IgD-negative memory B cell (primary cell): ENCODE data around the gene LPP. TPM values are rescaled to one million over a fixed set of nuclear protein-coding genes. Genes with fewer than 3 reads are reported as not detected.
"Not testable (repeated sequence)": the region's sequence is repeated elsewhere in the genome, so short reads cannot be mapped to it uniquely, and the experiment has no call there.

Source experiments
- H3K27ac Mint-ChIP-seq, 3 donors: one replicate each; pipeline ENCODE4 v1.8.0; 2020 to 2022; ENCODE audit warnings: mild to moderate bottlenecking in 3 of 3, mixed read lengths in 3 of 3, moderate library complexity in 1 of 3
- H3K27me3 Mint-ChIP-seq: one replicate; pipeline ENCODE4 v1.8.0; 2021; ENCODE audit warnings: mixed read lengths
- H3K36me3 Mint-ChIP-seq: one replicate; pipeline ENCODE4 v1.8.0; 2020; ENCODE audit warnings: mild to moderate bottlenecking, mixed read lengths
- H3K4me1 Mint-ChIP-seq, 3 donors: one replicate each; pipeline ENCODE4 v1.8.0; 2020 to 2022; ENCODE audit warnings: mixed read lengths in 3 of 3, mild to moderate bottlenecking in 1 of 3
- H3K4me3 Mint-ChIP-seq, 4 donors: one replicate each; pipeline ENCODE4 v1.8.0; 2020 to 2022; ENCODE audit warnings: mild to moderate bottlenecking in 4 of 4, mixed read lengths in 4 of 4, moderate library complexity in 3 of 4
- H3K9me3 Mint-ChIP-seq, 3 donors: one replicate each; pipeline ENCODE4 v1.8.0; 2020 to 2021; ENCODE audit warnings: mixed read lengths in 3 of 3, mild to moderate bottlenecking in 1 of 3
- polyA plus RNA-seq: library from polyadenylated mRNA; unstranded; fragments of 300-500 nt; fragmentation: Illumina TruSeq; gene quantifications from one replicate; pipeline ENCODE4 v1.2.3, GENCODE V29; 2021

The LPP gene
- polyA plus RNA-seq, 1 donor from 2014 or later: 29.2 TPM

DNA sequence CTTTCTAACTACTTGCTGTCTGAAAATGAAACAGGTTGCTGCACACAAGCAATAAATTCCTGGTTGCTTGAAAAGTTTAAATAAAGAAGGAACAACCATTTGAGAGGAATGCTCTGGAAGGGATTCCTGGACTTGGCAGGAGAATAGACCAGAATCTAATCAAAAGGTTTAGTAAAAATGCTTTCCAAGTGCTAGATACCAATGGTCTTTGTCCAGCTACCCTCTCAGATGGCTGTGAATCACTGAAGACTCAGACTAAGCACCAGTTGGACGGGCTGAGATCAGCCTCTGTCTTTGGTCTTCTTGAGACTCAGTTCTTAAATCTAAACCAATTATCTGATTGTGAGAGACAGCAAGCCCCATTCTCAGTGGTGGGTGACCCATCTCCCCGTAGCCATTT, 27.7 kb upstream of the LPP start:
- Mint-ChIP-seq H3K36me3 (no peaks in the 10 kb centered on the region), H3K4me3 (no peak overlapping the region)

DNA sequence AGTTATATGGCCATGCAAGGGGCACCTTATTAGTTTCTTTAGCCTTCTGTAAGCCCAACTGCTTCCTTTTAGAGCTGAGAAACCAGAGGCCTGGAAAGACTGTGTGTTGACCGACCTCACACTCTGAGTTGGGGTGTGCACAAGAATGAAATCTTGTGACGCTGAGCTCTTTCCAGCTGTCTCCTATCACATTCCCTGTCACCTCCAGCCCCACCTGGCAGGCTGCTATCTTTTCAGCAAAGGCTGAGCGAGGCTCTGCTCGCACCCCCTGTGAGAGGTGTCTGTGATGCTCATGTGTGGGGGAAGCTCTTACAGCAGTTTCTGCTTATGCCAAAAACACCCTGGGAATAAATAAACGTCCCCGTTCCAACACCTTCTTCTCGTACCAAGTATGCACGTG, 27.0 kb upstream of the LPP start:
- Mint-ChIP-seq H3K36me3 (no peaks in the 10 kb centered on the region), H3K27ac (no peak overlapping the region), H3K4me1 (peaks cover 5 to 14% (median 6%) of the 10 kb centered on the region in 3 donors), H3K9me3 (peaks cover 0 to 3% (median 0%) of the 10 kb centered on the region in 3 donors), H3K4me3 (no peak overlapping the region), H3K27me3 (peaks cover 1% of the 10 kb centered on the region)

More for the DNA sequence above, 27.7 kb upstream of the LPP start:
- Mint-ChIP-seq H3K9me3 (peaks cover 0 to 3% (median 0%) of the 10 kb centered on the region in 3 donors), H3K27ac (no peak overlapping the region), H3K27me3 (peaks cover 1% of the 10 kb centered on the region), H3K4me1 (peaks cover 5 to 14% (median 6%) of the 10 kb centered on the region in 3 donors)

DNA sequence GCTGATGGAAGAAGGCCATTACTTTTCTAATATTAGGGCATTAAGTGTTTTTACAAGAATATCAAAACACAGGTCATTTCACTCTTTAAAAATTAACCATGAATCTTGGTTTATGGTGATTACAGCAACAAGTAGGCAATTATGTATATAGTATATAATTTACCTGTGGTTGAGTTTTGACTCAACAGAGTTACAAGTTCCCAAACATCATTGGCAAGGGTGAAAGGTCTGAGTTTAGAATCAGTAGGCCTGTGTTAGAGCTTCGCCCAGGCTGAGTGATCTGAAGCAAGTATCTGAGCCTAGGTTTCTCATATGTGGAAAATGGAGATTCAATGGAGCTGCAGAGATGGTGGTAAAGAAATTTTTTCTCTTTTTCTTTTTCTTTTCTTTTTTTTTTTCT, 25.1 kb upstream of the LPP start:
- H3K36me3 Mint-ChIP-seq: no peaks in the 10 kb centered on the region
- H3K9me3 Mint-ChIP-seq: peaks cover 0 to 3% (median under 1%) of the 10 kb centered on the region in 3 donors
- H3K4me1 Mint-ChIP-seq: peaks cover 0 to 2% (median 0%) of the 10 kb centered on the region in 3 donors
- no peak overlapping the region for H3K4me3 Mint-ChIP-seq
- H3K27ac Mint-ChIP-seq: no peak overlapping the region
- H3K27me3 Mint-ChIP-seq: peaks cover 1% of the 10 kb centered on the region

DNA sequence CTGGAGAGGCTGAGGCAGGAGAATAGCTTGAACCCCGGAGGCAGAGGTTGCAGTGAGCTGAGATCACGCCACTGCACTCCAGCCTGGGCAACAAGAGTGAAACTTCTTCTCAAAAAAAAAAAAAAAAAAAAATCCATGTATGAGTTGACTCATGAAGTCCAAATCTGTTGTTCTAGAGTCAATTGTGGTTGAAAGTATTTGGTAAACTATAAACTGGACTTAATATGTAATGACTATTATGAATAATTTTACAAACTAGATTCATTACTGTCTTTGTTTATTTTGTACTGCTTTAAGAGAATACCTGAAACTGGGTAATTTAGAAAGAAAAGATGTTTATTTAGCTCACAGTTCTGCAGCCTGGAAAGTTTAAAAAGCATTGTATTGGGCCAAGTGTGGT, 22.9 kb upstream of the LPP start:
- H3K9me3 Mint-ChIP-seq, H3K36me3 Mint-ChIP-seq, H3K4me1 Mint-ChIP-seq, H3K27me3 Mint-ChIP-seq, H3K4me3 Mint-ChIP-seq, H3K27ac Mint-ChIP-seq: not testable (repeated sequence)

DNA sequence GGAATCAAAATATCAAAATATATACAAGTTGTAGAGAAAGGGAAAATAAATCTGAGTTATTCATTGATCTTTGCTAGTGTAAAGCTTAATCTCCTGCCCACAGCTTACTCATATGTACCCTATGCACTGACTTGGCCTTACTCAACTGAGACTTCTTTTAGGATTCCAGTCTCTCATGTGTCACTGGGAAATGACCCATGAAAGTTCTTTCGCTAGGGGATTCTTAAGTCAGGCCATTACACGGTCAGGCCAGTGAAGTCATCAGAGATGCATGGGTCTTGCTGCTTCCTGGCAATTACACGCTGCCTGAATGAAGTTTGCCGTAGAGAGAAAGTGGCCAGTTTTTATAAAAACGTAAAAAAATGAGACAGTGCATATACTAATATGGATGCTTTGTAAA, 20.7 kb upstream of the LPP start:
- Mint-ChIP-seq H3K36me3 (no peaks in the 10 kb centered on the region), H3K9me3 (peaks cover 0 to 4% (median 1%) of the 10 kb centered on the region in 3 donors), H3K4me1 (peaks cover 4 to 14% (median 6%) of the 10 kb centered on the region in 3 donors), H3K27me3 (peaks cover 1% of the 10 kb centered on the region), H3K27ac (no peak overlapping the region), H3K4me3 (no peak overlapping the region)

DNA sequence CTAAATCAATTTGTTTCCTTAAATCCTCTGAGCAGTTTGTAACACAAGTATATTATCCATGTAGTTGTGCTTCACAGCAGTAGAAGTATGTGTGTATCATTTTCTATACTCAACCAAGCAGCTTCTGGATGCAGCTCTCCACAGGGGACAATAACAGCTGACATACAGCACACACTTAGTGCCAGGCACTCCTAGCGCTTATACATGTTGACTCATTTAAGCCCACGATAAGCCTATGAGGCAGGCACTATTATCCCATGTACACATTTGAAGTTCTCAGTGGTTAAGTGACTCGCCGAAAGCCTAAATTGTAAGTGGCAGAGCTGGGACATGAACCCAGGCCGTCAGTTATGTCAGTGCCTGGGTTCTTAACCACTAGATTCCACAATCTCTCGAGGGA, 20.3 kb upstream of the LPP start:
- Mint-ChIP-seq H3K36me3 (no peaks in the 10 kb centered on the region), H3K4me1 (peaks cover 6 to 14% (median 8%) of the 10 kb centered on the region in 3 donors), H3K4me3 (no peak overlapping the region), H3K9me3 (peaks cover 0 to 4% (median 1%) of the 10 kb centered on the region in 3 donors), H3K27ac (no peak overlapping the region), H3K27me3 (peaks cover 1% of the 10 kb centered on the region)

DNA sequence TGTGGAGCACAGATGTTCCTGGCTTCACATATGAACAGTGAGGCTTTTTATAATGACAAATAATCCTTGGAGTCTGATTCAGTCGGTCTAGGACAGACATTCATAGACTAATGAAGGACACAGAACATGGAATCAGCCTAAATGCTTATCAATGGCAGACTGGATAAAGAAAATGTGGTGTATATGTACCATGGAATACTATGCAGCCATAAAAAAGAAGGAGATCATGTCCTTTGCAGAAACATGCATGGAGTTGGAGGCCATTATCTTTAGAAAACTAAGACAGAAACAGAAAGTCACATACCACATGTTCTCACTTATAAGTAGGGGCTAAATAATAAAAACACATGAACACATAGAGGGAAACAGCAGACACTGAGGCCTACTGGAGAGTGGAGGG, 19.9 kb upstream of the LPP start:
- H3K4me1 Mint-ChIP-seq: peaks cover 6 to 15% (median 11%) of the 10 kb centered on the region in 3 donors
- no peak overlapping the region for H3K4me3 Mint-ChIP-seq
- H3K36me3 Mint-ChIP-seq: no peaks in the 10 kb centered on the region
- peaks cover 0 to 4% (median 0%) of the 10 kb centered on the region in 3 donors for H3K9me3 Mint-ChIP-seq
- H3K27ac Mint-ChIP-seq: no peak overlapping the region
- H3K27me3 Mint-ChIP-seq: peaks cover 1% of the 10 kb centered on the region

DNA sequence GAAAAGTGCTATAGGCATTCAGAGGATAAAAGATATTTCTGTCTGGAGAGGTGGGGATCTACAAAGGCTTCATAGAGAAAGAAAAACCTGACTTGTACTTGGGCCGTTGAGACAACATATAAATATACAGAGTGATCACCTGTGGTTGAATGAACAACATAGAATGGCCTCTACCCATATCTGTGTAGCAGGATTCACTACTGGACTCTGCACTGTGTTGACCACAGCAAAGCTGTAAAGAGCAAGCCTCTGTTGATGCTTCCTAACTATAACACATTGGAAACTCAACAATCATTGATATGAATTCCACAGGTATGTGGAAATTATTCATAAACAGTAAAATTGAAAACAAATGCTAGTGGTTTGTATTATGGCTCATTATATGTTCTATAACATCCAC, 19.1 kb upstream of the LPP start:
- H3K27me3 Mint-ChIP-seq: peaks cover 1% of the 10 kb centered on the region
- peaks cover 6 to 15% (median 11%) of the 10 kb centered on the region in 3 donors for H3K4me1 Mint-ChIP-seq
- peaks cover 0 to 4% (median 0%) of the 10 kb centered on the region in 3 donors for H3K9me3 Mint-ChIP-seq

DNA sequence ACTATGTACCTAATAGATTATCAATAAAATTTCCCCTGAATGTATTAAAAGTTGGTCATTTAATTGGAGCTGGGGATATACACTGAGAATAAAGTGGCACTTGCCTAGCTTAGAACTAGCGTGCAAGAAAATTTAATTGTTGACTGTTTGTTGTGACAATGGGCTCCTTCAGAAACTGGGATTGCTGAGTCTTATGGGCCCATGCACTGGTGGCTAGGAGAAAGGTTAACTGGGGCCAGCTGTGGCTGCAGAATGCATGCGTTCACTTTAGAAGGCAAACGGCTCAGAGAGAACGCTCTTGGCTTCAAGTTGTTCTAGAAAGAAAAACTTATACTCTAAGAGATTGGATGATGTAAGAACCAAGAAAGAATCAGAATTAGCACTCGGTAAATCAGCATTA, 18.7 kb upstream of the LPP start:
- H3K9me3 Mint-ChIP-seq: peaks cover 0 to 4% (median 0%) of the 10 kb centered on the region in 3 donors
- H3K36me3 Mint-ChIP-seq: no peaks in the 10 kb centered on the region
- no peak overlapping the region for H3K27ac Mint-ChIP-seq
- H3K4me3 Mint-ChIP-seq: no peak overlapping the region
- H3K4me1 Mint-ChIP-seq: peaks cover 6 to 15% (median 11%) of the 10 kb centered on the region in 3 donors
- peaks cover 1% of the 10 kb centered on the region for H3K27me3 Mint-ChIP-seq

More for the DNA sequence above, 19.1 kb upstream of the LPP start:
- Mint-ChIP-seq H3K36me3 (no peaks in the 10 kb centered on the region), H3K27ac (no peak overlapping the region), H3K4me3 (no peak overlapping the region)

DNA sequence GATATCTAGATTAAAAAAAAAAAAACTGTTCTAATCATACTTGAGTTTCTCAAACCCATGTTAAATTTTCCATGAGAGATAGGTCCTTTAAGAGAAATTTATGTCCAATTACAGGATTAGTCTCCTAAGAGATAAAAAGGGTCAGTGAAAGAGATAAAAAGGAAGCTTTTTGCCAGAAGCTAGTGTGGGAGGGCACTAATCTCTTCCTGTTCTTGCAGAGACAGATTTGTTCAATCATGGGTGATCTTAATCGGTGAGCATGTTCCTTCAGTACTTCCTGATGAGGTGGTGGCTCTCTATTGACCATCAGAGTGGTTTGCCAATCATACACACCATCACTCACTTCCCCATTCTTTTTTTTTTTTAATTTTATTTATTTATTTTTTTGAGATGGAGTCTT, 16.9 kb upstream of the LPP start:
- H3K27ac Mint-ChIP-seq: no peak overlapping the region

DNA sequence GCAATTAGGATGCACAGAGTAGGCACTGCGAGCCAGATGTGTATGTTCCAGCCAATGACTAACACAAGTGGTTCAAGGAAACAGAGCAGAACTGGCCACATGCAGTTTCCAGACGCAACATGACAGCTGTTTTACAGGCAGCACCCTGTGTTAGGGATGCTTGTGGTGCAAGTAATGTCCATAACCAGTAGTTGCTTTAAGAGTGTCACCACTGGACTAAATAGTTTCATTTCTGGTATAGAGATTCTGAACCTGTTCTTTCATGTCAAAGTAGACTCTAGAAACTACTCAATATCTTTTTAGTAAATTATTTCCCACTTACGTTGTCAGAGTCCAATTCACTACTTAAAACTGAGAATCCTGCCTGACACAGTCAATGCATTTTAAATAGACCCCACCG, 14.5 kb upstream of the LPP start:
- H3K9me3 Mint-ChIP-seq: no peaks in the 10 kb centered on the region
- no peak overlapping the region for H3K27ac Mint-ChIP-seq
- no peaks in the 10 kb centered on the region for H3K36me3 Mint-ChIP-seq
- H3K4me1 Mint-ChIP-seq: peaks cover 6 to 16% (median 11%) of the 10 kb centered on the region in 3 donors
- H3K4me3 Mint-ChIP-seq: no peak overlapping the region
- peaks cover 7% of the 10 kb centered on the region for H3K27me3 Mint-ChIP-seq

More for the DNA sequence above, 16.9 kb upstream of the LPP start:
- Mint-ChIP-seq H3K9me3 (peaks cover 0 to 4% (median 0%) of the 10 kb centered on the region in 3 donors), H3K4me3 (no peak overlapping the region), H3K4me1 (peaks cover 6 to 15% (median 11%) of the 10 kb centered on the region in 3 donors), H3K27me3 (no peaks in the 10 kb centered on the region), H3K36me3 (no peaks in the 10 kb centered on the region)

DNA sequence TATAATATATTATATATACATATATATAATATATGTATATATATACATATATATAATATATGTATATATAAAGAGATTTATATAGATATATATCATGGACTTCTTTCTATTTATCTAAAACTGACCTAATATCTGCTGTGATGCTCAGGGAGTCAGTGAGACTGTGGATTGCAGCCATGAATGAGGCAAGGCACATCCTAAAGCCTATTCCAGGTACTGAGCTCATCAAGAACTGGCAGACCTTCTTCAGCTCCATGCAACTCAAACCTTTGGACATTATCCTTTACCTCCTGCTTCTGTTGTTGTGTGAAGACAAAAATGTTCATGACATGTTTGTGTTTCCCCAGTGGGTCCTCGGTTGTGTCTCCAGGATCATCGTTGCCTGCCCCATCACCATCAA, 7.7 kb upstream of the LPP start:
- Mint-ChIP-seq H3K9me3 (no peaks in the 10 kb centered on the region), H3K27ac (no peak overlapping the region)

DNA sequence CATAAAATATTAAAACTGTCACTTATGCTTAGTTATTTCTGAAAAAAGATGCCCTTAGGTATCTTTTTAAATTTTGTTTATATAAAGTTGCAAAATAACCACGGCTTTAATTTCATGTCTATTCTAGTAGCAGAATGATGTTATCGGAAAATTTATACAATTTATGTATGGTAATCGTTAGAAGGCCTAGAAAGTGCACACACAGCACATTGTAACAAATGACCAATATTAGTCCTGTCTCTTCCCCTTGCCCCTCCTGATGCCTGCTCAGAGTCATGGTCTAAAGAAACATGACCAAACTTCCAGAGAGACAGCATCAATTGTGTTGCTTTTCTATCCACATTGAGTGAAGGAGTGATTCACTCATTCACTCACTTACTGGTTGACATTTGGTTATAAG, 6.2 kb upstream of the LPP start:
- Mint-ChIP-seq H3K27me3 (peaks cover 4% of the 10 kb centered on the region), H3K9me3 (no peaks in the 10 kb centered on the region), H3K4me3 (no peak overlapping the region), H3K36me3 (no peaks in the 10 kb centered on the region), H3K4me1 (peaks cover 3 to 16% (median 4%) of the 10 kb centered on the region in 3 donors), H3K27ac (no peak overlapping the region)

More for the DNA sequence above, 7.7 kb upstream of the LPP start:
- peaks cover 0 to 10% (median 4%) of the 10 kb centered on the region in 3 donors for H3K4me1 Mint-ChIP-seq
- no peak overlapping the region for H3K4me3 Mint-ChIP-seq
- peaks cover 7% of the 10 kb centered on the region for H3K27me3 Mint-ChIP-seq
- no peaks in the 10 kb centered on the region for H3K36me3 Mint-ChIP-seq

DNA sequence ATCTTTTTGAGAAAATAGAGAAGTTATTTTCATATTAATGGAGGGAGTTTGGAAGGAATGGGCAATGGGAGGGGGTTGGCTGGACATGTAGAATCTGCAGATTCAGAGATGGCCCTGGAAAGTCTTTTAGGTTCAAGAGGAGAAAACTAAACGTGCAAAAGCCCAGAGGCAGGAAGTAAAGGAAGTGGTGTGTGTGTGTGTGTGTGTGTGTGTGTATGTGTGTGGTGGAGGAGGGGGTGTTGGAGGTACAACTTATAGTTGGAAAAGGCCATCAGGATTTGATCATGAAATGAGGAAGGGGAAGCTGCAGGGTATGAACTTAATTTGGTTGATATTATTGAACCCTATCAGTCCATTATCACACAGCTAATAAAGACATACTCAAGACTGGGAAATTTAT, 5.6 kb upstream of the LPP start:
- Mint-ChIP-seq H3K9me3 (no peaks in the 10 kb centered on the region), H3K27me3 (peaks cover 1% of the 10 kb centered on the region), H3K27ac (no peak overlapping the region), H3K36me3 (no peaks in the 10 kb centered on the region), H3K4me3 (peak overlapping the region in 2 of 4 donors; percentile 9 to 16), H3K4me1 (peaks cover 4 to 15% (median 8%) of the 10 kb centered on the region in 3 donors)

DNA sequence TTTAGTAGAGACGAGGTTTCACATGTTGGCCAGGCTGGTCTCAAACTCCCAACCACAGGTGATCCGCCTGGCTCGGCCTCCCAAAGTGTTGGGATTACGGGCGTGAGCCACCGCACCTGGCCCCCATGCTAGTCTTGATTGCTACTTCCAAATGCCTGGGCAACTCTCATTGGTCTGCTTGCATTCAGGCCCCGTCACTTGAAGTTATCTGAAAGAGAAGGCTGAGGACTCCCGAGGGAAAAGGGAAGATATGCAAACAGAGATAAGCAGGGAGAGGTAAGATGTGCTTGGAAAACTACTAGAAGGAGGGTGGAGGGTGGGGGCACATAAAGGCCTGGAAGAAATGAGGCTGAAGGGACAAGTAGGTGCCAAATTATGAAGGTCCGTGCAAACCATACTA, 4.4 kb upstream of the LPP start:
- Mint-ChIP-seq H3K4me1 (peaks cover 6 to 17% (median 11%) of the 10 kb centered on the region in 3 donors), H3K36me3 (no peaks in the 10 kb centered on the region), H3K27ac (peak overlapping the region in 1 of 3 donors; percentile 18), H3K9me3 (no peaks in the 10 kb centered on the region), H3K4me3 (peak overlapping the region in 1 of 4 donors; percentile 48), H3K27me3 (no peaks in the 10 kb centered on the region)

DNA sequence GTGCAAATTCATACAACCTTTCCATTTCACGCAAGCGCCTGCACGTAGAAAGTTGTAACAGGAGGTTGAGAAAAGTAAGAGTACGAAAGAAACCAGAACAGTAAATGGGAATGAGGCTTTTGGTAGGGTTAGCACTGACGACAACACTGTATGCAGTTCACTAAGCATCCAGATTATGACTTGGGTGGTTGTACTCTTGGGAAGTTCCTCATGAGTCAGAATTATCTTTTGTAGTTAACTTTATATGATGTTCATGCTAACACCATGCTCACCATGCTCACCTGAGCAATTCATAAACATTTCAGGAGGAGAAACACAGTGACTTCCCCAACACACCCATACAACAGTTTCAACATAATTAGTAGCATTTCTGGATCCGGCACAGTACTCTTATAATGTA, 3.0 kb upstream of the LPP start:
- peaks cover 13 to 26% (median 16%) of the 10 kb centered on the region in 3 donors for H3K4me1 Mint-ChIP-seq
- H3K36me3 Mint-ChIP-seq: no peaks in the 10 kb centered on the region
- no peaks in the 10 kb centered on the region for H3K9me3 Mint-ChIP-seq
- H3K27ac Mint-ChIP-seq: peak overlapping the region in 1 of 3 donors; percentile 1
- H3K4me3 Mint-ChIP-seq: peak overlapping the region in 1 of 4 donors; percentile 21
- H3K27me3 Mint-ChIP-seq: no peaks in the 10 kb centered on the region
